ENCODE data around the gene USF1.

Gene USF1

DNA sequence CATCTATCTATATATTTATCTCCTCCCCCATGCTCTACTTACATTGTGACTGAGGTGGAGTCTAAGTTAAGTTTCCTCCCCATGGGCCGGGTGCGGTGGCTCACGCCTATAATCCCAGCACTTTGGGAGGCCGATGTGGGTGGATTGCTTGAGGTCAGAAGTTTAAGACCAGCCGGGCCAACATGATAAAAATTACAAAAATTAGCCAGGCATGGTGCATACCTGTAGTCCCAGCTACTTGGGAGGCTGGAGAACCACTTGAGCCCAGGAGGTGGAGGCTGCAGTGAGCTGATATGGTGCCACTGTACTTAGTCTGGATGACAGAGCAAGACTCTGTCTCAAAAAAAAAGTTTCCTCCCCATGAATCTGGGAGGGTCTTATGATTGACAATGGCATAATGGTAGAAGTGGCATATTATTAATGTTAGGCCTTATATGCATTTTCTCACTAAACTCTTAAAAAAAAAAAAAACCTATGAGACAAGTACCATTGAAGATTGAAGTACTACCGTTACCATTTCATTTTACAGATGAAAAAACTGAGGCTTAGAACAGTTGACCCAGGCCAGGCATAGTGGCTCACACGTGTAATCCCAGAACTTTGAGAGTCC is 36.1 kb downstream of the USF1 start:
- TF ChIP-seq CEBPB (IDR thresholded peaks at IDR 0.05) (no peak), TCF12 (IDR thresholded peaks at IDR 0.05; ENCODE audit: low read depth) (no peak), TAF1 (IDR thresholded peaks at IDR 0.05; ENCODE audit: low read depth) (no peak), RAD21 (IDR thresholded peaks at IDR 0.05; ENCODE audit: low read depth) (no peak), EP300 (IDR thresholded peaks at IDR 0.05; ENCODE audit: borderline replicate concordance) (no peak), TEAD4 (IDR thresholded peaks at IDR 0.05) (no peak)
- TF ChIP-seq, protein P1, sequence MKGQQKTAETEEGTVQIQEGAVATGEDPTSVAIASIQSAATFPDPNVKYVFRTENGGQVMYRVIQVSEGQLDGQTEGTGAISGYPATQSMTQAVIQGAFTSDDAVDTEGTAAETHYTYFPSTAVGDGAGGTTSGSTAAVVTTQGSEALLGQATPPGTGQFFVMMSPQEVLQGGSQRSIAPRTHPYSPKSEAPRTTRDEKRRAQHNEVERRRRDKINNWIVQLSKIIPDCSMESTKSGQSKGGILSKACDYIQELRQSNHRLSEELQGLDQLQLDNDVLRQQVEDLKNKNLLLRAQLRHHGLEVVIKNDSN (IDR thresholded peaks at IDR 0.05), result no peak
- TF ChIP-seq, protein P2, sequence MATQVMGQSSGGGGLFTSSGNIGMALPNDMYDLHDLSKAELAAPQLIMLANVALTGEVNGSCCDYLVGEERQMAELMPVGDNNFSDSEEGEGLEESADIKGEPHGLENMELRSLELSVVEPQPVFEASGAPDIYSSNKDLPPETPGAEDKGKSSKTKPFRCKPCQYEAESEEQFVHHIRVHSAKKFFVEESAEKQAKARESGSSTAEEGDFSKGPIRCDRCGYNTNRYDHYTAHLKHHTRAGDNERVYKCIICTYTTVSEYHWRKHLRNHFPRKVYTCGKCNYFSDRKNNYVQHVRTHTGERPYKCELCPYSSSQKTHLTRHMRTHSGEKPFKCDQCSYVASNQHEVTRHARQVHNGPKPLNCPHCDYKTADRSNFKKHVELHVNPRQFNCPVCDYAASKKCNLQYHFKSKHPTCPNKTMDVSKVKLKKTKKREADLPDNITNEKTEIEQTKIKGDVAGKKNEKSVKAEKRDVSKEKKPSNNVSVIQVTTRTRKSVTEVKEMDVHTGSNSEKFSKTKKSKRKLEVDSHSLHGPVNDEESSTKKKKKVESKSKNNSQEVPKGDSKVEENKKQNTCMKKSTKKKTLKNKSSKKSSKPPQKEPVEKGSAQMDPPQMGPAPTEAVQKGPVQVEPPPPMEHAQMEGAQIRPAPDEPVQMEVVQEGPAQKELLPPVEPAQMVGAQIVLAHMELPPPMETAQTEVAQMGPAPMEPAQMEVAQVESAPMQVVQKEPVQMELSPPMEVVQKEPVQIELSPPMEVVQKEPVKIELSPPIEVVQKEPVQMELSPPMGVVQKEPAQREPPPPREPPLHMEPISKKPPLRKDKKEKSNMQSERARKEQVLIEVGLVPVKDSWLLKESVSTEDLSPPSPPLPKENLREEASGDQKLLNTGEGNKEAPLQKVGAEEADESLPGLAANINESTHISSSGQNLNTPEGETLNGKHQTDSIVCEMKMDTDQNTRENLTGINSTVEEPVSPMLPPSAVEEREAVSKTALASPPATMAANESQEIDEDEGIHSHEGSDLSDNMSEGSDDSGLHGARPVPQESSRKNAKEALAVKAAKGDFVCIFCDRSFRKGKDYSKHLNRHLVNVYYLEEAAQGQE (IDR thresholded peaks at IDR 0.05; ENCODE audit: low read depth), result no peak

DNA sequence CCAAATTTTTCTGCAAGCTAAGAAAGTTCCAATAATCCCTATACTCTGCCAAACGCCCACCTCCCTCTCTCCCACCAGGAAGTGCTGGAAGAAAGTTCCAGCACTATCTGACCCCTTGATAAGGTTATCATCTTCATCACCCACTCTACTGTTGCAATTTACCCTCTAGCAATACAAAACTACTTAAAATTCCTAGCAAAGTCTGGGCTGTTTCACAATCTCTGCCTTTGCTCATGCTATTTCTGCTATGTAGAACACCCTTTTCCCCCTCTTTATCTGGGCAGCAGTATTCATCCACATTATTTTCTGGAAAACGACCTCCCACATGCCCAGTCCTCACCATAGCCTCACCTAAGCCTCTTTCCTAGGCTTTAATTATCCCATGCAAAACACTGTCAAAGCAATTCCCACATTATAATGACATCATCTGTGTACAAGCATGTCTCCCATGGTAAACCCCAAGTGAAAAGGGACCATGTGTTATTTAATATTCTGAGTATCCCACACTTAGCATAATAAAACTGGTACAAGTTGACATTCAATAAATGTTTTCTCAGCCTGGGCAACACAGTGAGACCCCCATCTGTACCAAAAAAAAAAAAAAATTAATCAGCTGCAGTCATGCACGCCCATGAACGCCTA is 36.8 kb downstream of the USF1 start:
- TF ChIP-seq, protein P3, sequence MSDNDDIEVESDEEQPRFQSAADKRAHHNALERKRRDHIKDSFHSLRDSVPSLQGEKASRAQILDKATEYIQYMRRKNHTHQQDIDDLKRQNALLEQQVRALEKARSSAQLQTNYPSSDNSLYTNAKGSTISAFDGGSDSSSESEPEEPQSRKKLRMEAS (IDR thresholded peaks at IDR 0.05), result no peak
- no peak for TF ChIP-seq TCF12 (IDR thresholded peaks at IDR 0.05; ENCODE audit: low read depth)
- no peak for TF ChIP-seq NFIC (IDR thresholded peaks at IDR 0.05)
- no peak for TF ChIP-seq TEAD4 (IDR thresholded peaks at IDR 0.05)
- no peak for TF ChIP-seq ZBTB7A (IDR thresholded peaks at IDR 0.05; ENCODE audit: low read depth)

DNA sequence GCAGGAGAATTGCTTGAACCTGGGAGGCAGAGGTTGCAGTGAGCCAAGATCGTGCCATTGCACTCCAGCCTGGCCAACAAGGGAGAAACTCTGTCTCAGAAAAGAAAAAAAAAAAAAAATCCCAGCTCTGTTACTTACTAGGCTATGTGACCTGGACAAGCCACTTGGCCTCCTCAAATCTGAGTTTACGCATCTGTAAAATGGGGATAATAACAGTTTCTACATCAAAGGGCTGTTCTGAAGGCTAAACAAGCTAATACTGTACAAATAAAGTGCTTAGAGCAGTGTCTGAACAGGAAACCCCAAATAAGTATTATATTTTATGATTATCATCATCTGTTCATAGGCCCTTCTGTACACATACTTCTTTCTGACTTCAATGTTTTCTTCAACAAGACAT is 38.4 kb downstream of the USF1 start:
- TF ChIP-seq FOXM1 (IDR thresholded peaks at IDR 0.05; ENCODE audit: borderline replicate concordance, low read depth), result no peak
- TF ChIP-seq CEBPB (IDR thresholded peaks at IDR 0.05), result no peak
- TF ChIP-seq TAF1 (IDR thresholded peaks at IDR 0.05; ENCODE audit: low read depth), result no peak
- TF ChIP-seq RAD21 (IDR thresholded peaks at IDR 0.05; ENCODE audit: low read depth), result no peak
- TF ChIP-seq TEAD4 (IDR thresholded peaks at IDR 0.05), result no peak
- TF ChIP-seq NFIC (IDR thresholded peaks at IDR 0.05), result no peak
- TF ChIP-seq TCF12 (IDR thresholded peaks at IDR 0.05; ENCODE audit: low read depth), result no peak
- no peak for TF ChIP-seq EGR1 (IDR thresholded peaks at IDR 0.05)

DNA sequence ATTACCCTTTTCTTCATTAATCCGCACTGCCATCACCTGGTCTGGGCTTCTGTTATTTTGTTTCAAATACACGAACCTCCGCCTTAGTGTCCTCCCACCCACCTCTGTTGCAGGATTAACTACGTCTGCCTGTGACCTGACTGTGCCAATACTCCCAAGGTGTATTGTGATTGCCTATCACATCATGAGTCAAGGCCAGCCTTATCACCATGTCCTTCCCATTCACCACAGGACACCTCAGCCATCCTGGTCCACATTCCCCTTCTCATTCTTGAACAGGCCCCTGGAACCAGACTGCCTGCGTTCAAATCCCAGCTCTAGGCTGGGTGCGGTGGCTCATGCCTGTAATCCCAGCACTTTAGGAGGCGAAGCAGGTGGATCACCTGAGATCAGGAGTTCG is 39.2 kb downstream of the USF1 start:
- no peak for TF ChIP-seq YY1 (IDR thresholded peaks at IDR 0.05; ENCODE audit: low read depth)
- TF ChIP-seq TAF1 (IDR thresholded peaks at IDR 0.05; ENCODE audit: low read depth), result no peak
- TF ChIP-seq TCF12 (IDR thresholded peaks at IDR 0.05; ENCODE audit: low read depth), result no peak
- no peak for TF ChIP-seq TEAD4 (IDR thresholded peaks at IDR 0.05)
- TF ChIP-seq ZBTB7A (IDR thresholded peaks at IDR 0.05; ENCODE audit: low read depth), result no peak
- TF ChIP-seq EGR1 (IDR thresholded peaks at IDR 0.05), result no peak
- TF ChIP-seq FOXM1 (IDR thresholded peaks at IDR 0.05; ENCODE audit: borderline replicate concordance, low read depth), result no peak
- TF ChIP-seq CEBPB (IDR thresholded peaks at IDR 0.05), result no peak
- TF ChIP-seq, protein P3 (IDR thresholded peaks at IDR 0.05), result no peak
- TF ChIP-seq, protein P1 (IDR thresholded peaks at IDR 0.05), result no peak
- no peak for TF ChIP-seq RAD21 (IDR thresholded peaks at IDR 0.05; ENCODE audit: low read depth)
- TF ChIP-seq EP300 (IDR thresholded peaks at IDR 0.05; ENCODE audit: borderline replicate concordance), result no peak

DNA sequence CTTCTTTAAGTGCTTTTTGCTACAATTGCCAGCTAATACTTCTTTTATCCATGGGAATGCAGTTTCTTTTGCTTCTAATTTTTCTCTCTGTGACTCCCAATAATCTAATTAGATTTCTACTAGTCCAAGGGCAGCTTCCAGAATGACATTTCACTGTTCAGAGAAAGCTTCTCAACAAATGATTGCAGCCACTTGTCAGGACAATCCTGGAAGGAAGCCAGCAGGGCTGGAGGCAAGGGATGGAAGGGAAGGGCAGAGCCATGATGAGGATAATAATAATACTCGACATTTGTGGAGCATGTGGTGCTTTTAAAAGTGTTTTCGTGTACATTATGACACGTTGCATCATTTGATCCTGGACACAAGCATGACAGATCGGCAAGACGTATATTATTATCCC is 44.3 kb downstream of the USF1 start:
- TF ChIP-seq EP300 (IDR thresholded peaks at IDR 0.05; ENCODE audit: borderline replicate concordance) (no peak), CREB1 (IDR thresholded peaks at IDR 0.05; ENCODE audit: low read depth) (no peak), ZBTB7A (IDR thresholded peaks at IDR 0.05; ENCODE audit: low read depth) (no peak), CEBPB (IDR thresholded peaks at IDR 0.05) (no peak), YY1 (IDR thresholded peaks at IDR 0.05; ENCODE audit: low read depth) (no peak)
- TF ChIP-seq, protein P2 (IDR thresholded peaks at IDR 0.05; ENCODE audit: low read depth), result no peak
- TF ChIP-seq, protein P3 (IDR thresholded peaks at IDR 0.05), result no peak
